Breast epithelium (tissue), 3 donors: ENCODE measurements around the gene ERFE.

Experiments used
- CTCF ChIP-seq, 3 donors: fragments of 450-650 bp; IDR thresholded peaks; one replicate each; pipeline ENCODE4 v1.5.1; 2016 to 2017; ENCODE audit warnings: antibody characterized with exemption in 3 of 3, mild to moderate bottlenecking in 3 of 3, moderate library complexity in 3 of 3
- POLR2A ChIP-seq: fragments of 450-650 bp; IDR thresholded peaks from one replicate; pipeline ENCODE4 v1.6.1; 2016; ENCODE audit warnings: antibody characterized with exemption, mild to moderate bottlenecking, moderate library complexity

DNA sequence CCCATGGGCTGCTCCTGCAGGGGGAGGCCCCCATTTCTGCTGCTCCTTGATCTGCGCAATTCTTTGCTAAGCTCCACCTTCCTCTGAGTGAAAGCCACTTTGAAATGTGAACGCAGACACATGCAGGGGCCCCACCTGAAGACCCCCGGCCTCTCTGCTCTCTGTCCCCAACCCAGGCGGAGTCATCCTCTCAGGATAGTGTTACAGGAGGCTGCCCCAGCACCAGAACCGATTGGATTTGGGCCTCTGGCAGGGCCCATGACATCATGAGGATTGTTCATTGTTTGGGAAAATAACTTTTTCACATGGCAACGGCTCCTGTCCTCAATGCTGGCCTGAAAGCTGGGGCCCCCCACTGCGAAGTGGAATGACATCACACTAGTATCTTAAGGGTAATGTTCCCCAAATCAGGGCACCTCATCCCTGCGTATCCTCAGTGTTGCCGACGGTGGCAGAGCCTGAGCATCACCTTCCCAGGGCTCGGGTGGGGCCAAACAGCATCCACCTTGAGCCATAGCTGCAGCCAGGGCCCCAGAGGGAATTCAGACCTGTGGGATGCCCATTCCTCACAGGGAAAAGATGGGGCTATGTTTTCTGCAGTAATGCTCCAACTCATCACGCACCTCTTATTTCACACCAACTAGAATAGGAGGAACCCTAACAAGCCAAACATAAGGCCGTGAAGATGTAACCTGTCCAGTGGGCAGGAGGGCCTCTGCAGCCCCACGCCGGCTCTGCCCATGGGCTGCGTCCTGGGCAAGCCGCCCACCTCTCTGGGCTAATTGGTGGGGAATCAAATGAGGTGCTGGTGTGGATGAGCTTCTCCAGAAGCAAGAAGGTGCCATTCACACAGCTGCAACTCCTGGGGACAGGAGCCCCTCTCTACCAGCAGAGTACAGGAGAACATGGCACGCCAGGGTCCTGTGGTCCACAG is 2.7 kb upstream of the ERFE start:
- TF ChIP-seq POLR2A (no peak), CTCF (IDR thresholded peaks at IDR 0.05) (no peak)
